ENCODE measurements around the gene PROSER3.

DNA sequence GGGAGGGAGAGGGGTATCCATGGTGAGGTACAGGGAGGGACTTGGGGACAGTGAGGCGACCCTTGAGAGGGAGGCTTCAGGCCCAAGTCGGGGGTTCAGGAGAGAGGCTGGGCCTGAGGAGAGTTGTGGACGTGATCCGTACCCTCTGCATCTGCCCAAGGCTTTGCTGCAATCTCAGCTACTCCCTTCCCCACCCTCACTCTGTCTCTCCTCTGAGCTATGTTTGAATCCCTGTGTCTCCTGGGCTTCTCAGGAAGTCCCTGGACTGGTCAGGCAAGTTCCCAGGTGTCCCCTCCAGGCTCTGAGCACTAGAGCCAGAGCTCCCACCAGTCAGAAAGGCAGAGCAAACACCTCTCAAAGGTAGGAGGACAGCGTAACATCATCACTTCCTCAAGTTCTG lies 7.8 kb upstream of the PROSER3 start:
- TF ChIP-seq CREB1 (IDR thresholded peaks at IDR 0.05; ENCODE audit: low read depth) (no peak), TAF1 (IDR thresholded peaks at IDR 0.05; ENCODE audit: low read depth) (no peak), RAD21 (IDR thresholded peaks at IDR 0.05; ENCODE audit: low read depth) (no peak), YY1 (IDR thresholded peaks at IDR 0.05; ENCODE audit: low read depth) (no peak), EGR1 (IDR thresholded peaks at IDR 0.05) (no peak), CEBPB (IDR thresholded peaks at IDR 0.05) (no peak), TEAD4 (IDR thresholded peaks at IDR 0.05) (no peak)
- TF ChIP-seq, protein P1, sequence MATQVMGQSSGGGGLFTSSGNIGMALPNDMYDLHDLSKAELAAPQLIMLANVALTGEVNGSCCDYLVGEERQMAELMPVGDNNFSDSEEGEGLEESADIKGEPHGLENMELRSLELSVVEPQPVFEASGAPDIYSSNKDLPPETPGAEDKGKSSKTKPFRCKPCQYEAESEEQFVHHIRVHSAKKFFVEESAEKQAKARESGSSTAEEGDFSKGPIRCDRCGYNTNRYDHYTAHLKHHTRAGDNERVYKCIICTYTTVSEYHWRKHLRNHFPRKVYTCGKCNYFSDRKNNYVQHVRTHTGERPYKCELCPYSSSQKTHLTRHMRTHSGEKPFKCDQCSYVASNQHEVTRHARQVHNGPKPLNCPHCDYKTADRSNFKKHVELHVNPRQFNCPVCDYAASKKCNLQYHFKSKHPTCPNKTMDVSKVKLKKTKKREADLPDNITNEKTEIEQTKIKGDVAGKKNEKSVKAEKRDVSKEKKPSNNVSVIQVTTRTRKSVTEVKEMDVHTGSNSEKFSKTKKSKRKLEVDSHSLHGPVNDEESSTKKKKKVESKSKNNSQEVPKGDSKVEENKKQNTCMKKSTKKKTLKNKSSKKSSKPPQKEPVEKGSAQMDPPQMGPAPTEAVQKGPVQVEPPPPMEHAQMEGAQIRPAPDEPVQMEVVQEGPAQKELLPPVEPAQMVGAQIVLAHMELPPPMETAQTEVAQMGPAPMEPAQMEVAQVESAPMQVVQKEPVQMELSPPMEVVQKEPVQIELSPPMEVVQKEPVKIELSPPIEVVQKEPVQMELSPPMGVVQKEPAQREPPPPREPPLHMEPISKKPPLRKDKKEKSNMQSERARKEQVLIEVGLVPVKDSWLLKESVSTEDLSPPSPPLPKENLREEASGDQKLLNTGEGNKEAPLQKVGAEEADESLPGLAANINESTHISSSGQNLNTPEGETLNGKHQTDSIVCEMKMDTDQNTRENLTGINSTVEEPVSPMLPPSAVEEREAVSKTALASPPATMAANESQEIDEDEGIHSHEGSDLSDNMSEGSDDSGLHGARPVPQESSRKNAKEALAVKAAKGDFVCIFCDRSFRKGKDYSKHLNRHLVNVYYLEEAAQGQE (IDR thresholded peaks at IDR 0.05; ENCODE audit: low read depth), result no peak
- TF ChIP-seq, protein P2, sequence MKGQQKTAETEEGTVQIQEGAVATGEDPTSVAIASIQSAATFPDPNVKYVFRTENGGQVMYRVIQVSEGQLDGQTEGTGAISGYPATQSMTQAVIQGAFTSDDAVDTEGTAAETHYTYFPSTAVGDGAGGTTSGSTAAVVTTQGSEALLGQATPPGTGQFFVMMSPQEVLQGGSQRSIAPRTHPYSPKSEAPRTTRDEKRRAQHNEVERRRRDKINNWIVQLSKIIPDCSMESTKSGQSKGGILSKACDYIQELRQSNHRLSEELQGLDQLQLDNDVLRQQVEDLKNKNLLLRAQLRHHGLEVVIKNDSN (IDR thresholded peaks at IDR 0.05), result no peak

Measured in Ishikawa (cell line).